COLO829 (cell line): ENCODE measurements around the gene TMEM134.

Experiments
- DNase-seq: peaks from one replicate; pipeline ENCODE4 v3.0.0; 2012; ENCODE audit warnings: low spot score

TMEM134 gene

GRCh38 chr11:67458266-67458665 lies 10.8 kb downstream of the TMEM134 start:
- DNase-seq, result no peak

GRCh38 chr11:67457453-67457852 lies 11.6 kb downstream of the TMEM134 start:
- DNase-seq, result no peak

DNA sequence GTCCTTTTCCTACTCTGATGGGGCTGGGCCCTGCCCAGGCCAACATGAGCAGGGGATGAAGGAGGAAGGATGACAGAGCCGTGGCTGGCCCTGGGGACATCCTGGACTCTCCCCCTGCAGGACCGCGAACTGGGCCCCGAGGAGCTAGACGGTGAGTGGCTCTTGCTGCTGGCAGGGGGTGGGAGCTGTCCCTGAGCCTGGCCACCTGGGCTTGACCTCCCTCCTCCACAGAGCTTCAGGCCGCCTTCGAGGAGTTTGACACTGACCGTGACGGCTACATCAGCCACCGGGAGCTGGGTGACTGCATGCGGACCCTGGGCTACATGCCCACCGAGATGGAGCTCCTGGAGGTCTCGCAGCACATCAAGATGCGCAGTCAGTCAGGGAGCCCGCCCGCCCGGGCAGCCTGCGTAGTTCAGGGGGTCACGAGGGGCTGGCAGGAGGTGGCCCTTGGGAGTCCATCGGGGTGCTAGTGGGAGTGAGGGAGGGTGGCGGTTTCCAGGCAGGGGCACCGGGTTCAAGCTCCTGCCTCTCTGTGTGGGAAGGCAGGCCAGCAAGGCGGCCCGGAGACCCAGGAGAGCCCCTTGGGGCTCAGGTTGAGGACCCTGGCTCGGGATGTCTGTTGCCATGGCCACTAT lies 12.9 kb downstream of the TMEM134 start:
- DNase-seq, result no peak

- DNase-seq, result no peak
These were observed 14.0 kb downstream of the TMEM134 start, which contains the start of gene CABP4 for GRCh38 chr11:67455054-67455453. TSS of gene CABP4 (plus strand) at chr11:67455354. CDS start at chr11:67455424, 70 bp downstream.

DNA sequence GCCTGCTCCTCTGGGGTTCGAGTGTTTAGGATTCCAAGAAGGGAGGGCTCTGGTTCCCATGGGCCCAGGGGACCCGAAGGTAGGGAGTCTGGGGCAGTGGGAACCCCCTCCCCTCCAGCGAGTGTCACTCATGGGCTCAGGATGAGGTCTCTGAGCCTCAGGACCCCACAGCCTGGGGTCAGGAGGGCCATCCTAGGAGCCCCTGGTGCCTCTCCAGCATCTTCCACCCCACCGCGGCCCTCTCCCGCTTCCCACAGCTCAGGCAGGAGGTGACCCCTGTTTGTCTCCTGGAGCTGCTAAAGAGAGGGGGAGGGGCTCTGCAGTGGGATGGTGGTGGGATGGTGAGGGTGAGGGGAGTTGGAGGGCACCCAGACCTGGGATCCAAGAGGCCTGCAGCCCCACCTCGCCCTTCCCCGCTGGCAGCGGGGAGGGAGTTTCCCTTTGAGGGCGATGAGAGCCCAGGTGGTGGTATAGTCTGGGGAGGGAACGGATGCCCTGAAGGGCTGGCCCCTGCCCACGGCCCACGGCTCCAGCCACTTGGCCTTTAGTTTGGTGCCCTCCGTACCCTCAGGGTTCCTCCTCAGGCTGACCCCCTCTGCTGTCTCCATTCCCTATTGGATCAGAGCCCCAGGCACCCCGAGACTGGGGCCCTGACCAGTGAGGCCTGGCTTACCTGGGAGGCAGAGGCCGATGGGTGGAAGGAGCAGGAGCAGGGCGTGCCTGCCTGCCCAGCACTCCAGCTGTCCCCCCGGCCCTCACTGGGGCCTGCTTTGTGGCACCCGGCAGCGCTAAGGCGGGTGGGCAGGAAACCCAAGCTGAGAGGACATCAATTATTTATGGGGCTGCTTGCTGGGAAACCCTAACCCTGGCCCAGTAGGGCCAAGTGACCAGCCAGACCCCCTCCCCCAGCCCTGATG lies 15.0 kb downstream of the TMEM134 start:
- no peak for DNase-seq

DNA sequence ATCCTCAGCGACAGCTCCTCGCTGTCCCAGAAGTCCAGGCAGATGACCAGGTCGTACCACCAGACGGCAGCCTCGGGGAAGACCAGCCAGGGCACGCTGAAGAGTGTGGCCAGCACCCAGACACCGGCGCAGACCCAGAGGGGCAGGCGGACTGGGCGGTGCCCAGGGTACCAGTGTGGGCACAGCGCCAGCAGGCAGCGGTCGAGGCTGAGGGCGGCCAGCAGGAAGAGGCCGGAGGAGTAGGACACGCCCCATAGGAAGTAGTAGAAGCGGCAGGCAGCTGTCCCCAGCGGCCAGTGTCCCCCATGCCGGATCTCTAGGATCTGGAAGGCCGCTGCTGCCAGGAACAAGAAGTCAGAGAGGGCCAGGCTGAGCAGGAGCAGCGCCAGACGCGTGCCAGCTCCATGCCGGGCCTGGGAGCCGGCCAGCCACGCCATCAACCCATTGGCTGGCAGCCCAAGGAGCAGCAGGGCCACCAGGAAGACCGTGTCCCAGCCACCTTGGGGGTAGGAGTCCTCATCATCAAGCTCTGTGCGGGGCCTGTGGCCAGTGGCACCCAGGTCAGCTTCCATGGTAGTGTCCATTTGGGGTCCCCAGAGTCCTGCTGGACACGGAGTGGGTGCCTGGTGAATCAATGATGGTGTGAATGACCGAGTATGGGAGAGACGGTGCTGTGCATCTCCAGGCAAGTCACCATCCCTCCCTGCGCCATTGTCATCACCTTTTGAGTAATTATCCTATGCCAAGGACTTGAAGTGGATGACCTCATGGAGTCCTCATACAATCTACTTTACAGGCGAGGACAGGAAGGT lies 16.7 kb downstream of the TMEM134 start, which contains the start of gene GPR152:
TSS of gene GPR152 (minus strand) at position 589 of the 812 bp plus-strand sequence. CDS start at position 584, 5 bp downstream.
- no peak for DNase-seq

DNA sequence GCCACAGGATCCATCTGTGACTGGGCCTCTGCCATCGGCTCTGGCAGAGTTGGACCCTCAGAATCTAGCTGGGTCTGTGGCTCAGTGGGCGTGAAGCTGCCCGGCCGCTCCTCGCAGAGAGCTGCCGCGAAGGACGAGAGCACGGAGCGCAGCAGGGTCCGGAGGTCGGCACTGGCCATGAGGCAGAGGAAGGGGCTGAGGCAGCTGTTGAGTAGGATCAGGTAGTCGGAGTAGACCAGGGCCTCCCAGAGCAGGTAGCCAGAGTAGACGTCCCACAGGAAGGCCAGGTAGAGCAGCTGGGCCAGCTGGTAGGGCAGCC lies 17.4 kb downstream of the TMEM134 start:
- DNase-seq, result no peak

GRCh38 chr11:67450796-67451657 lies 18.0 kb downstream of the TMEM134 start:
- DNase-seq, result no peak

- DNase-seq, result no peak
These were observed 19.8 kb downstream of the TMEM134 start for GRCh38 chr11:67449116-67449844.

DNA sequence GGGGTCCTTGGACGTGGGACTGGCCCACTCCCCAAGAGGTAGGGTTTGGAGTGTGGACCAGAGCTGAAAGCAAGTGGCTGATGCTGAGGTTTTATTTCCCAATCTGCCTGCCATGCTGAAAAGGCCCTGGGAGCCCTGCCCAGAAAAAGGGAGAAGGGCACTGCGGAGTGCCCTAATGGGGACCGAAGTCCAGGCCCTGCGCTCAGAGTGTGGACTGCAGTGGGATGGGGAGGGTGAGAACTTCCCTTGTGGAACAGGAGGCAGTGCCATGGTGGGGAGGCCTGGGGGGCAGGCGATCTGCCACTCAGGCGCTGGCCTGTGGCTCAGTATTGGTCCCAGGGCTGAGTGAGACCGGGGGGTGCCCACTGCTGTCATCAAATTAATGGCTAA lies 20.8 kb downstream of the TMEM134 start:
- DNase-seq, result no peak

DNA sequence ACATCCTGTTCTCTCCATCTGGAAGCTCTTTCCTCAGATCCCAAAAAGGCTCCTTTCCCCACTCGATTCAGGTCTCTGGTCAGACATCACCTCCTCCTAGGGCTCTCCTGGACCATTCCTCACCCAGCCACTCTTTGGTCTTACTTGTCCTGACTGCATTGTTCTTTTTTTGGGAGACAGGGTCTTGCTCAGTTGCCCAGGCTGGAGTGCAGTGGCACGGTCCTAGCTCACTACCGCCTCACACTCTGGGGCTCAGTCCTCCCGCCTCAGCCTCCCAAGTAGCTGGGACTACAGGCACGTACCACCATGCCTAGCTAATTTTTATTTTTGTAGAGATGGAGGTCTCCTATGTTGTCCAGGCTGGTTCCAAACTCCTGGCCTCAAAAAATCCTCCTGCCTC lies 23.5 kb downstream of the TMEM134 start:
- no peak for DNase-seq

GRCh38 chr11:67442504-67443404 lies 26.3 kb downstream of the TMEM134 start:
- DNase-seq, result no peak

GRCh38 chr11:67441731-67442351 lies 27.2 kb downstream of the TMEM134 start:
- DNase-seq, result no peak

- DNase-seq, result no peak
These were observed 27.9 kb downstream of the TMEM134 start for GRCh38 chr11:67441098-67441563.

- DNase-seq, result no peak
These were observed 28.6 kb downstream of the TMEM134 start for GRCh38 chr11:67440229-67441097.

DNA sequence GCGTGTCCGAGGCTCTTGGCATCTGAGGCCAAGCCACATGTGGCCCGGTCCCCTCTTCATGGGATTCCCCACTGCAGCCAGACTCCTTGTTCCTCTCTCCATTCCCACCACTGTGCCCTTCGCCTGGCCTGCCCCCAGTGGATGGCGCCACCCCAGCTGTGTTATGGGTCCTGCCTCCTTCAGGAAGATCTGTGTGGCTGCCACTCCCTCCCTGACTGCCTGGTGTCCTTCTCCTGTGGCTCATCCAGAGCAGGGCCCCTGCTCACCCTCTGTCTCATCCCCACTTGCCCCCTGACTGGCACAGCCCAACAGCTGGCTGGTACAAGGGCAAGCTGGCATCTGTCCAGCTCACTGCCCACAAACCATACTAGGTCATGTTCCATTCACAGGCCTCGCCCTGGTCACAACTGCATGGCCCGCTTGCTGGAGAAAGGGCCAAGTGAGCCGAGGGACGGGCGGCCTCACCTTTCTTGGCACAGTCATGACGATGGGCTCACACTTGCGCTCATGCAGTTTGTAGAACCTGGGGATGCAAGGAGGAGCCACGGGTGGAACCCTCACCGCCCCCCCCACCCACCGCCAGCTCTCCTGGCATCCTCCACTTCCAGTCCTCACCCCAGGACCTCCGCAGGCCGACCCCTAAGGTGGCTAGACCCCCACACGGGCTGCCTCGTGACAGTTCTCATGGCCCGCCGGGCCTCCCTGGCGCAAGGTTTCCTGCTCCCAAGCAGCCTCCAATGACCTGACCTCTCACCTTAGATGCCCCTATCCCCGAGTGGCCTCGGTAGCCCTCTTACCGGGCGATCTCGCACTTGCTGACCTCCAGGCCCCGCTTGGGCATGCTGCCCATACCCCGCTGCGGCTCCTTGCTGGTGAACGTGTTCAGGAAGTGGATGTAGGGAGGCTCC lies 29.5 kb downstream of the TMEM134 start:
- DNase-seq, result no peak
